K562 (cell line): ENCODE results near the gene DNAJC15. TPM values are rescaled to one million over a fixed set of nuclear protein-coding genes. Genes with fewer than 3 reads are reported as not detected.
A peak's percentile ranks its signal among the peaks of the same experiment; 100 is the strongest.

Experiments
- NR2C1 ChIP-seq, 2 experiments: fragments of 450-650 bp; IDR thresholded peaks; 2 replicates each; pipeline ENCODE4 v1.6.1; 2017; ENCODE audit warnings: mild to moderate bottlenecking in 2 of 2, antibody characterized with exemption in 1 of 2, inconsistent platforms in 1 of 2, missing compliant biosample characterization in 1 of 2, missing genetic modification characterization in 1 of 2
- POLR2A ChIP-seq: fragments of 450-650 bp; conservative IDR thresholded peaks from 2 replicates; pipeline ENCODE4 v1.6.1; 2016
- RBFOX2 ChIP-seq: fragments of 200-400 bp; formaldehyde crosslinking; IDR thresholded peaks from 2 replicates; pipeline ENCODE4 v1.6.1; 2017; ENCODE audit warnings: low read depth, mild to moderate bottlenecking, low read length, moderate library complexity
- SUPT5H ChIP-seq: fragments of 450-650 bp; IDR thresholded peaks from 2 replicates; pipeline ENCODE4 v1.6.1; 2016
- TEAD4 ChIP-seq, 2 experiments: sonication (generic) in 1 of 2; formaldehyde crosslinking in 1 of 2; IDR thresholded peaks; 2 replicates each; pipeline versions ENCODE4 v1.6.1 to v1.8.0; 2012 to 2022; ENCODE audit warnings: borderline replicate concordance in 1 of 2, inconsistent platforms in 1 of 2, low read length in 1 of 2, mild to moderate bottlenecking in 1 of 2, missing genetic modification reagents in 1 of 2
- YY1 ChIP-seq, 3 experiments: IDR thresholded peaks; 2 replicates each; pipeline ENCODE4 v1.6.1; 2011; ENCODE audit warnings: low read length in 2 of 3, mild to moderate bottlenecking in 2 of 3, moderate library complexity in 2 of 3, borderline replicate concordance in 1 of 3, control low read depth in 1 of 3, low read depth in 1 of 3; ENCODE audit not compliant: insufficient read depth in 3 of 3, insufficient replicate concordance in 2 of 3, control insufficient read depth in 1 of 3, insufficient read length in 1 of 3; ENCODE audit errors: extremely low read depth in 1 of 3
- ZNF23 ChIP-seq: fragments of 250-450 bp; sonication (Bioruptor Pico); IDR thresholded peaks from 2 replicates; pipeline ENCODE4 v1.4.0; 2020; ENCODE audit warnings: mild to moderate bottlenecking
- polyA plus RNA-seq, 8 experiments: library from polyadenylated mRNA; depleted of rRNA in 4 of 8; stranded (reverse) in 5 of 8; unstranded in 3 of 8; fragments of >200 nt; fragmentation: Nextera tagmentation in 2 of 8; fragmentation: Illumina TruSeq in 1 of 8; extraction: Ambion mirVana in 2 of 8; extraction: Trizol in 1 of 8; gene quantifications; 2 replicates each; pipeline versions ENCODE4 v1.2.1 to v1.2.3, GENCODE V29; 2011 to 2014; ENCODE audit warnings: inconsistent platforms in 1 of 8, missing spikeins in 1 of 8
- total RNA-seq, 7 experiments: library from RNA; depleted of rRNA in 6 of 7; stranded (reverse); fragments of >200 nt in 6 of 7; fragmentation: Illumina TruSeq in 2 of 7; extraction: Trizol in 2 of 7; gene quantifications; 2 replicates each; pipeline versions ENCODE4 v1.2.1 to v1.2.3, GENCODE V29; 2011 to 2021; ENCODE audit warnings: low replicate concordance in 1 of 7
- TF ChIP-seq, protein P1 (sequence below): fragments of 250-450 bp; sonication (Bioruptor Pico); IDR thresholded peaks from 2 replicates; pipeline ENCODE4 v1.8.0; 2022; ENCODE audit warnings: inconsistent platforms
- TF ChIP-seq, protein P2 (sequence below): fragments of 450-650 bp; IDR thresholded peaks from 2 replicates; pipeline ENCODE4 v1.6.1; 2016; ENCODE audit warnings: mild to moderate bottlenecking, moderate library complexity
- TF ChIP-seq, protein P3 (sequence below): fragments of 450-650 bp; conservative IDR thresholded peaks from 2 replicates; pipeline ENCODE4 v1.6.1; 2016; ENCODE audit warnings: missing genetic modification characterization, low read depth, mild to moderate bottlenecking, missing compliant biosample characterization, moderate library complexity

DNAJC15 gene
- total and polyA plus RNA-seq, 9 of the 15 experiments (the other 6 are each of a cell fraction or from before 2014, with no cell fraction given): 0.47 to 3.8 (median 1.0) TPM

DNA sequence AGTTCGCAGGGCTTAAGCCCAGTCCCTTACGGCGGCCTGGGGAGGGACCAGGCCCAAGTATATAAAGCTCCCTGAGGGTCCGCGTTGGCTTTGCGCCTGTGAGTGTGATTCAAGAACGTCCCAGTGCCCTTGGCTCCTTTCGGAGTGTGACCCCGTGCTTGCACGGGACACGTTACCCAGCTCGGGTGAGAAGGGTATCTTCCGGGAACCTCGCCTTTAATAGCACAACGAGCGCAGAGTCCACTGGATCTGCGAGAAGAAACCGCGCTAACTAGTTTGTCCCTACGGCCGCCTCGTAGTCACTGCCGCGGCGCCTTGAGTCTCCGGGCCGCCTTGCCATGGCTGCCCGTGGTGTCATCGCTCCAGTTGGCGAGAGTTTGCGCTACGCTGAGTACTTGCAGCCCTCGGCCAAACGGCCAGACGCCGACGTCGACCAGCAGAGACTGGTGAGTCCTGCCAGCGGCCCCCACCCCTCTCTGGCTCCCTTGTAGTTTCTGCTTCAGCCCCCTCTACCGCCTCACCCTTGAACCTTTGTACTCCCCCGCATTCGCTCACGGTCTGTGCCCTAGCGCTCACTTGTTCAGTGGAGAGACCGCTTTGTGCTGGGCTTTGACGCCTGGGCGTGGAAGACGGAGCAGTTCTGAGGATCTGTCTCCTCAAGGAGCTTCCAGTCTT lies at the start of gene DNAJC15 (continued):
- TF ChIP-seq, protein P1, sequence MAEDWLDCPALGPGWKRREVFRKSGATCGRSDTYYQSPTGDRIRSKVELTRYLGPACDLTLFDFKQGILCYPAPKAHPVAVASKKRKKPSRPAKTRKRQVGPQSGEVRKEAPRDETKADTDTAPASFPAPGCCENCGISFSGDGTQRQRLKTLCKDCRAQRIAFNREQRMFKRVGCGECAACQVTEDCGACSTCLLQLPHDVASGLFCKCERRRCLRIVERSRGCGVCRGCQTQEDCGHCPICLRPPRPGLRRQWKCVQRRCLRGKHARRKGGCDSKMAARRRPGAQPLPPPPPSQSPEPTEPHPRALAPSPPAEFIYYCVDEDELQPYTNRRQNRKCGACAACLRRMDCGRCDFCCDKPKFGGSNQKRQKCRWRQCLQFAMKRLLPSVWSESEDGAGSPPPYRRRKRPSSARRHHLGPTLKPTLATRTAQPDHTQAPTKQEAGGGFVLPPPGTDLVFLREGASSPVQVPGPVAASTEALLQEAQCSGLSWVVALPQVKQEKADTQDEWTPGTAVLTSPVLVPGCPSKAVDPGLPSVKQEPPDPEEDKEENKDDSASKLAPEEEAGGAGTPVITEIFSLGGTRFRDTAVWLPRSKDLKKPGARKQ (CRISPR knock-in tag): no peak
- TF ChIP-seq TEAD4 (IDR thresholded peaks at IDR 0.05; ENCODE audit: low read length): no peak
- TF ChIP-seq TEAD4 (CRISPR knock-in tag; IDR thresholded peaks at IDR 0.05; ENCODE audit: borderline replicate concordance): no peak
- TF ChIP-seq, protein P2, sequence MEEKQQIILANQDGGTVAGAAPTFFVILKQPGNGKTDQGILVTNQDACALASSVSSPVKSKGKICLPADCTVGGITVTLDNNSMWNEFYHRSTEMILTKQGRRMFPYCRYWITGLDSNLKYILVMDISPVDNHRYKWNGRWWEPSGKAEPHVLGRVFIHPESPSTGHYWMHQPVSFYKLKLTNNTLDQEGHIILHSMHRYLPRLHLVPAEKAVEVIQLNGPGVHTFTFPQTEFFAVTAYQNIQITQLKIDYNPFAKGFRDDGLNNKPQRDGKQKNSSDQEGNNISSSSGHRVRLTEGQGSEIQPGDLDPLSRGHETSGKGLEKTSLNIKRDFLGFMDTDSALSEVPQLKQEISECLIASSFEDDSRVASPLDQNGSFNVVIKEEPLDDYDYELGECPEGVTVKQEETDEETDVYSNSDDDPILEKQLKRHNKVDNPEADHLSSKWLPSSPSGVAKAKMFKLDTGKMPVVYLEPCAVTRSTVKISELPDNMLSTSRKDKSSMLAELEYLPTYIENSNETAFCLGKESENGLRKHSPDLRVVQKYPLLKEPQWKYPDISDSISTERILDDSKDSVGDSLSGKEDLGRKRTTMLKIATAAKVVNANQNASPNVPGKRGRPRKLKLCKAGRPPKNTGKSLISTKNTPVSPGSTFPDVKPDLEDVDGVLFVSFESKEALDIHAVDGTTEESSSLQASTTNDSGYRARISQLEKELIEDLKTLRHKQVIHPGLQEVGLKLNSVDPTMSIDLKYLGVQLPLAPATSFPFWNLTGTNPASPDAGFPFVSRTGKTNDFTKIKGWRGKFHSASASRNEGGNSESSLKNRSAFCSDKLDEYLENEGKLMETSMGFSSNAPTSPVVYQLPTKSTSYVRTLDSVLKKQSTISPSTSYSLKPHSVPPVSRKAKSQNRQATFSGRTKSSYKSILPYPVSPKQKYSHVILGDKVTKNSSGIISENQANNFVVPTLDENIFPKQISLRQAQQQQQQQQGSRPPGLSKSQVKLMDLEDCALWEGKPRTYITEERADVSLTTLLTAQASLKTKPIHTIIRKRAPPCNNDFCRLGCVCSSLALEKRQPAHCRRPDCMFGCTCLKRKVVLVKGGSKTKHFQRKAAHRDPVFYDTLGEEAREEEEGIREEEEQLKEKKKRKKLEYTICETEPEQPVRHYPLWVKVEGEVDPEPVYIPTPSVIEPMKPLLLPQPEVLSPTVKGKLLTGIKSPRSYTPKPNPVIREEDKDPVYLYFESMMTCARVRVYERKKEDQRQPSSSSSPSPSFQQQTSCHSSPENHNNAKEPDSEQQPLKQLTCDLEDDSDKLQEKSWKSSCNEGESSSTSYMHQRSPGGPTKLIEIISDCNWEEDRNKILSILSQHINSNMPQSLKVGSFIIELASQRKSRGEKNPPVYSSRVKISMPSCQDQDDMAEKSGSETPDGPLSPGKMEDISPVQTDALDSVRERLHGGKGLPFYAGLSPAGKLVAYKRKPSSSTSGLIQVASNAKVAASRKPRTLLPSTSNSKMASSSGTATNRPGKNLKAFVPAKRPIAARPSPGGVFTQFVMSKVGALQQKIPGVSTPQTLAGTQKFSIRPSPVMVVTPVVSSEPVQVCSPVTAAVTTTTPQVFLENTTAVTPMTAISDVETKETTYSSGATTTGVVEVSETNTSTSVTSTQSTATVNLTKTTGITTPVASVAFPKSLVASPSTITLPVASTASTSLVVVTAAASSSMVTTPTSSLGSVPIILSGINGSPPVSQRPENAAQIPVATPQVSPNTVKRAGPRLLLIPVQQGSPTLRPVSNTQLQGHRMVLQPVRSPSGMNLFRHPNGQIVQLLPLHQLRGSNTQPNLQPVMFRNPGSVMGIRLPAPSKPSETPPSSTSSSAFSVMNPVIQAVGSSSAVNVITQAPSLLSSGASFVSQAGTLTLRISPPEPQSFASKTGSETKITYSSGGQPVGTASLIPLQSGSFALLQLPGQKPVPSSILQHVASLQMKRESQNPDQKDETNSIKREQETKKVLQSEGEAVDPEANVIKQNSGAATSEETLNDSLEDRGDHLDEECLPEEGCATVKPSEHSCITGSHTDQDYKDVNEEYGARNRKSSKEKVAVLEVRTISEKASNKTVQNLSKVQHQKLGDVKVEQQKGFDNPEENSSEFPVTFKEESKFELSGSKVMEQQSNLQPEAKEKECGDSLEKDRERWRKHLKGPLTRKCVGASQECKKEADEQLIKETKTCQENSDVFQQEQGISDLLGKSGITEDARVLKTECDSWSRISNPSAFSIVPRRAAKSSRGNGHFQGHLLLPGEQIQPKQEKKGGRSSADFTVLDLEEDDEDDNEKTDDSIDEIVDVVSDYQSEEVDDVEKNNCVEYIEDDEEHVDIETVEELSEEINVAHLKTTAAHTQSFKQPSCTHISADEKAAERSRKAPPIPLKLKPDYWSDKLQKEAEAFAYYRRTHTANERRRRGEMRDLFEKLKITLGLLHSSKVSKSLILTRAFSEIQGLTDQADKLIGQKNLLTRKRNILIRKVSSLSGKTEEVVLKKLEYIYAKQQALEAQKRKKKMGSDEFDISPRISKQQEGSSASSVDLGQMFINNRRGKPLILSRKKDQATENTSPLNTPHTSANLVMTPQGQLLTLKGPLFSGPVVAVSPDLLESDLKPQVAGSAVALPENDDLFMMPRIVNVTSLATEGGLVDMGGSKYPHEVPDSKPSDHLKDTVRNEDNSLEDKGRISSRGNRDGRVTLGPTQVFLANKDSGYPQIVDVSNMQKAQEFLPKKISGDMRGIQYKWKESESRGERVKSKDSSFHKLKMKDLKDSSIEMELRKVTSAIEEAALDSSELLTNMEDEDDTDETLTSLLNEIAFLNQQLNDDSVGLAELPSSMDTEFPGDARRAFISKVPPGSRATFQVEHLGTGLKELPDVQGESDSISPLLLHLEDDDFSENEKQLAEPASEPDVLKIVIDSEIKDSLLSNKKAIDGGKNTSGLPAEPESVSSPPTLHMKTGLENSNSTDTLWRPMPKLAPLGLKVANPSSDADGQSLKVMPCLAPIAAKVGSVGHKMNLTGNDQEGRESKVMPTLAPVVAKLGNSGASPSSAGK: peak; percentile 37; the same call in 1 of the 2 replicates
- TF ChIP-seq RBFOX2: peak; percentile 35; the same call in 1 of the 2 replicates
- no peak for TF ChIP-seq ZNF23 (CRISPR knock-in tag)
- peak in 1 of 3 experiments; percentile 59 for TF ChIP-seq YY1 (IDR thresholded peaks at IDR 0.05; ENCODE audit: borderline replicate concordance in 1 of 3, control insufficient read depth in 1 of 3, extremely low read depth in 1 of 3, insufficient read depth in 3 of 3, insufficient read length in 1 of 3, insufficient replicate concordance in 2 of 3, low read depth in 1 of 3, low read length in 2 of 3)
- no peak for TF ChIP-seq POLR2A
- TF ChIP-seq SUPT5H: no peak
- TF ChIP-seq, protein P3, sequence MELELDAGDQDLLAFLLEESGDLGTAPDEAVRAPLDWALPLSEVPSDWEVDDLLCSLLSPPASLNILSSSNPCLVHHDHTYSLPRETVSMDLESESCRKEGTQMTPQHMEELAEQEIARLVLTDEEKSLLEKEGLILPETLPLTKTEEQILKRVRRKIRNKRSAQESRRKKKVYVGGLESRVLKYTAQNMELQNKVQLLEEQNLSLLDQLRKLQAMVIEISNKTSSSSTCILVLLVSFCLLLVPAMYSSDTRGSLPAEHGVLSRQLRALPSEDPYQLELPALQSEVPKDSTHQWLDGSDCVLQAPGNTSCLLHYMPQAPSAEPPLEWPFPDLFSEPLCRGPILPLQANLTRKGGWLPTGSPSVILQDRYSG (tag): no peak
- TF ChIP-seq NR2C1 (IDR thresholded peaks at IDR 0.05): peak; percentile 58
- no peak for TF ChIP-seq NR2C1 (tag; IDR thresholded peaks at IDR 0.05)
